HEK293T (cell line): ENCODE data around the gene PPARA.

Experiments
- BHLHE40 ChIP-seq: fragments of 450-650 bp; IDR thresholded peaks from 2 replicates; pipeline ENCODE4 v1.6.1; 2016; ENCODE audit warnings: mild to moderate bottlenecking, moderate library complexity, borderline replicate concordance
- ELF4 ChIP-seq: fragments of 450-650 bp; IDR thresholded peaks from 2 replicates; pipeline ENCODE4 v1.6.1; 2017; ENCODE audit warnings: antibody characterized with exemption
- FOXA1 ChIP-seq: fragments of 450-650 bp; IDR thresholded peaks from 2 replicates; pipeline ENCODE4 v1.6.1; 2016; ENCODE audit warnings: mild to moderate bottlenecking
- FOXM1 ChIP-seq: fragments of 450-650 bp; IDR thresholded peaks from 2 replicates; pipeline ENCODE4 v1.6.1; 2017; ENCODE audit warnings: mild to moderate bottlenecking, borderline replicate concordance
- L3MBTL2 ChIP-seq: fragments of 450-650 bp; conservative IDR thresholded peaks from 2 replicates; pipeline ENCODE4 v1.6.1; 2016; ENCODE audit warnings: mild to moderate bottlenecking
- LEF1 ChIP-seq: fragments of 450-650 bp; IDR thresholded peaks from 2 replicates; pipeline ENCODE4 v1.6.1; 2017; ENCODE audit warnings: mild to moderate bottlenecking, borderline replicate concordance
- SP1 ChIP-seq: fragments of 450-650 bp; IDR thresholded peaks from 2 replicates; pipeline ENCODE4 v1.6.1; 2017
- TARDBP ChIP-seq: fragments of 450-650 bp; IDR thresholded peaks from 2 replicates; pipeline ENCODE4 v1.6.1; 2016
- ZNF384 ChIP-seq: fragments of 450-650 bp; IDR thresholded peaks from 2 replicates; pipeline ENCODE4 v1.6.1; 2016

- TF ChIP-seq SP1 (no peak), TARDBP (no peak), FOXA1 (no peak), FOXM1 (no peak), LEF1 (no peak), ZNF384 (no peak), L3MBTL2 (no peak), BHLHE40 (no peak), ELF4 (no peak)
These were observed 124.1 kb downstream of the PPARA start for GRCh38 chr22:46274381-46274780.
